Heart right ventricle (tissue), 16 donors: Measurements from ENCODE around the gene RFK. TPM values are rescaled to one million over a fixed set of nuclear protein-coding genes. Genes with fewer than 3 reads are reported as not detected.
"Not testable (repeated sequence)": the region's sequence is repeated elsewhere in the genome, so short reads cannot be mapped to it uniquely, and the experiment has no call there.

Experiments used
- ATAC-seq, 8 donors: fragments of 200-7000 bp; cut with Tn5 transposase; one replicate each; pipeline ENCODE4 v1.9.1; 2020; ENCODE audit warnings: mild to moderate bottlenecking in 8 of 8, moderate library complexity in 8 of 8, moderate number of reproducible peaks in 1 of 8
- DNase-seq, 2 donors: peaks; one replicate each; pipeline ENCODE4 v3.0.0-alpha.2; 2020
- H3K27ac ChIP-seq, 10 donors: fragments of 200-600 bp; sonication (generic) in 2 of 10; one replicate each; pipeline versions ENCODE4 v1.5.0 to v1.8.0; 2020 to 2022; ENCODE audit warnings: mild to moderate bottlenecking in 3 of 10
- H3K27me3 ChIP-seq, 7 donors: fragments of 200-600 bp; one replicate each; pipeline ENCODE4 v1.8.0; 2021 to 2022; ENCODE audit warnings: mild to moderate bottlenecking in 2 of 7
- H3K36me3 ChIP-seq, 9 donors: fragments of 200-600 bp; sonication (generic) in 1 of 9; one replicate each; pipeline versions ENCODE4 v1.5.0 to v1.8.0; 2020 to 2022; ENCODE audit warnings: mild to moderate bottlenecking in 2 of 9
- H3K4me1 ChIP-seq, 9 donors: fragments of 200-600 bp; sonication (generic) in 1 of 9; one replicate each; pipeline versions ENCODE4 v1.5.0 to v1.8.0; 2020 to 2022; ENCODE audit warnings: mild to moderate bottlenecking in 4 of 9
- H3K4me3 ChIP-seq, 10 donors: fragments of 200-600 bp; sonication (generic) in 2 of 10; one replicate each; pipeline versions ENCODE4 v1.5.0 to v1.8.0; 2020 to 2022; ENCODE audit warnings: mild to moderate bottlenecking in 7 of 10, moderate library complexity in 2 of 10
- H3K9me3 ChIP-seq, 11 donors: fragments of 200-600 bp in 10 of 11; sonication (generic) in 2 of 11; one replicate each; pipeline versions ENCODE4 v1.5.0 to v1.8.0; 2013 to 2022; ENCODE audit warnings: mild to moderate bottlenecking in 2 of 11, control low read depth in 1 of 11, moderate library complexity in 1 of 11
- CTCF ChIP-seq, 9 donors: fragments of 200-600 bp; sonication (generic) in 2 of 9; IDR thresholded peaks; one replicate each; pipeline versions ENCODE4 v1.5.0 to v1.8.0; 2021 to 2022; ENCODE audit warnings: antibody characterized with exemption in 9 of 9, mild to moderate bottlenecking in 5 of 9, moderate library complexity in 1 of 9
- WGBS, 2 donors: extraction: QIAGEN DNeasy Blood & Tissue Kit; methylation state at CpG; one replicate each; pipeline ENCODE4 v1.1.7; 2013; ENCODE audit warnings: inconsistent platforms in 1 of 2; 5-methylcytosine and 5-hydroxymethylcytosine counted together
- intact Hi-C, 10 donors: fragments of 100-400 bp; cut with DNase I; formaldehyde crosslinking; loops; one replicate each; pipeline versions ENCODE4 v1.11.1 to v1.14.2; 2022
- polyA plus RNA-seq, 2 donors: library from polyadenylated mRNA; stranded (reverse); fragments of 200-250 nt; gene quantifications; one replicate each; pipeline ENCODE4 v1.2.3, GENCODE V29; 2013
- total RNA-seq, 10 donors: library from RNA; stranded (reverse); fragmentation: NEBNext Ultra II Directional in 3 of 10; extraction: Animal tissue kit (Norgen Biotek cat#: 25700) in 3 of 10; gene quantifications; one replicate each; pipeline versions ENCODE4 v1.2.1 to v1.2.4, GENCODE V29; 2021 to 2023
- donor health status: Arrhythmogenic right ventricular cardiomyopathy.
- donor health status: ischemic (EF 13 %, LVEDD 7.1; RV severe dilation, severe dysfunction).
- donor health status: healthy with polysubstance abuse.
- donor health status: DM: no; HTN: yes; CAD: no.
- donor health status: DM: no; HTN: no; CAD: no.
- donor health status: ischemic (EF 25% LVEDD 6.9; RV normal size, moderate dysfunction).
- donor health status: ischemic (EF 25% LVEDD 5.7; RV mildly dilated, moderate dysfunction).
- donor health status: healthy.
- donor health status: DM: yes; HTN: yes; CAD: no.
- donor health status: Ischemic cardiomyopathy.
- donor health status: ischemic (EF 35%, LVEDD 5.7; RV mildly dilated, moderate dysfunction).
- donor health status: nonischemic (EF 11% LVEDD 7.7; RV severe dilation, severe dysfunction).
- donor health status: DM: yes; HTN: yes; CAD: no.
- donor health status: PGD.
- donor health status: ischemic (EF 29% LVEDD 5.4; RV normal size, mild dysfunction).
- donor health status: nonischemic (EF 23%, LVEDD 6.1; RV moderate dilation, normal function).

Gene RFK
- total and polyA plus RNA-seq, 12 donors: 7.1 to 33.6 (median 21.2) TPM

- Histone ChIP-seq H3K27ac (no peak overlapping the region), H3K4me3 (no peak overlapping the region), H3K36me3 (no peaks in the 10 kb centered on the region), H3K4me1 (no peaks in the 10 kb centered on the region), H3K27me3 (no peaks in the 10 kb centered on the region), H3K9me3 (no peaks in the 10 kb centered on the region)
- DNase-seq (no peak), ATAC-seq (no peak)
- intact Hi-C loops: no loop called here
- TF ChIP-seq CTCF (IDR thresholded peaks at IDR 0.05): no peak
- 89 to 90% methylated on average over 6 of the region's 6 CpGs for WGBS, 2 donors
Measured at GRCh38 chr9:76438841-76439588, 44.8 kb upstream of the RFK start.

GRCh38 chr9:76437017-76437699 lies 42.9 kb upstream of the RFK start:
- H3K4me1 ChIP-seq, intact Hi-C loops, H3K36me3 ChIP-seq, H3K27me3 ChIP-seq, H3K27ac ChIP-seq, DNase-seq, ATAC-seq, H3K9me3 ChIP-seq, H3K4me3 ChIP-seq: not testable (repeated sequence)
- 81 to 86% methylated on average over 9 of the region's 9 CpGs for WGBS, 2 donors

GRCh38 chr9:76434897-76435296 lies 40.7 kb upstream of the RFK start:
- ATAC-seq, H3K9me3 ChIP-seq, DNase-seq, intact Hi-C loops, H3K27ac ChIP-seq, H3K27me3 ChIP-seq, H3K4me3 ChIP-seq, H3K36me3 ChIP-seq, H3K4me1 ChIP-seq: not testable (repeated sequence)
- 86 to 95% methylated on average over 6 of the region's 6 CpGs for WGBS, 2 donors

GRCh38 chr9:76433836-76434235 lies 39.6 kb upstream of the RFK start:
- Histone ChIP-seq H3K27me3 (no peaks in the 10 kb centered on the region), H3K27ac (no peak overlapping the region), H3K4me3 (no peak overlapping the region), H3K9me3 (no peaks in the 10 kb centered on the region), H3K36me3 (no peaks in the 10 kb centered on the region), H3K4me1 (no peaks in the 10 kb centered on the region)
- no peak for DNase-seq
- ATAC-seq: no peak
- no peak for TF ChIP-seq CTCF (IDR thresholded peaks at IDR 0.05)
- 84 to 86% methylated on average over 3 of the region's 3 CpGs for WGBS, 2 donors
- intact Hi-C loops: no loop called here

- Histone ChIP-seq H3K4me1 (no peaks in the 10 kb centered on the region), H3K27ac (no peak overlapping the region), H3K36me3 (no peaks in the 10 kb centered on the region), H3K9me3 (no peaks in the 10 kb centered on the region), H3K4me3 (no peak overlapping the region), H3K27me3 (no peaks in the 10 kb centered on the region)
- 91 to 93% methylated on average over 5 of the region's 5 CpGs for WGBS, 2 donors
- DNase-seq: no peak
- ATAC-seq: no peak
- intact Hi-C loops: no loop called here
- no peak for TF ChIP-seq CTCF (IDR thresholded peaks at IDR 0.05)
Measured at GRCh38 chr9:76433406-76433805, 39.2 kb upstream of the RFK start.
